H1 (cell line): ENCODE results near the gene DENND4B. TPM values are rescaled to one million over a fixed set of nuclear protein-coding genes. Genes with fewer than 3 reads are reported as not detected.

Experiments
- CTCF ChIA-PET: fragments of 300-600 bp; sonication (Branson Sonifier 250); formaldehyde crosslinking; loops from one replicate; lab custom pipeline; 2021; ENCODE audit not compliant: partially characterized antibody; lab: Charles Lee
- POLR2A ChIA-PET: fragments of 300-600 bp; sonication (Branson Sonifier 250); formaldehyde crosslinking; loops from one replicate; lab custom pipeline; 2021; ENCODE audit warnings: inconsistent platforms; ENCODE audit not compliant: partially characterized antibody; lab: Charles Lee
- DNase-seq, 2 experiments: peaks; one replicate each; pipeline versions ENCODE4 v3.0.0 to v3.0.0-alpha.2; 2010 to 2022; ENCODE audit warnings: low spot score in 2 of 2, low read depth in 1 of 2, mixed read lengths in 1 of 2
- FAIRE-seq: peaks from 2 replicates; lab custom pipeline; 2011; peaks lifted over from hg19 to GRCh38; lab: Jason Lieb, UNC
- H2AFZ ChIP-seq: 2 replicates; pipeline ENCODE4 v1.8.1; 2012; ENCODE audit warnings: low read length, inconsistent platforms
- H2AK5ac ChIP-seq: 2 replicates; pipeline ENCODE4 v1.6.1; 2013; ENCODE audit warnings: low read depth, low read length
- H2BK120ac ChIP-seq: replicated peaks from 2 replicates; pipeline ENCODE3; 2013; ENCODE audit warnings: low read depth, low read length, inconsistent platforms
- H2BK12ac ChIP-seq: 2 replicates; pipeline ENCODE4 v1.6.1; 2013; ENCODE audit warnings: low read depth, low read length
- H2BK15ac ChIP-seq: 2 replicates; pipeline ENCODE4 v1.6.1; 2013; ENCODE audit warnings: low read length
- H2BK20ac ChIP-seq: 2 replicates; pipeline ENCODE4 v1.6.1; 2013; ENCODE audit warnings: low read length
- H2BK5ac ChIP-seq: 2 replicates; pipeline ENCODE4 v1.6.1; 2013; ENCODE audit warnings: low read depth, low read length
- H3K14ac ChIP-seq: 2 replicates; pipeline ENCODE4 v1.6.1; 2013; ENCODE audit warnings: inconsistent platforms; ENCODE audit not compliant: insufficient read length
- H3K18ac ChIP-seq: 2 replicates; pipeline ENCODE4 v1.6.1; 2013; ENCODE audit warnings: low read length; ENCODE audit errors: extremely low read depth
- H3K23ac ChIP-seq: 2 replicates; pipeline ENCODE4 v1.6.1; 2013; ENCODE audit warnings: inconsistent platforms; ENCODE audit not compliant: insufficient read length
- H3K23me2 ChIP-seq: 2 replicates; pipeline ENCODE4 v1.6.1; 2013; ENCODE audit warnings: low read depth, low read length
- H3K27ac ChIP-seq: 2 replicates; pipeline ENCODE4 v1.6.1; 2011; ENCODE audit warnings: low read depth, low read length, inconsistent platforms
- H3K27me3 ChIP-seq, 4 experiments: replicated peaks in 1 of 4; 1 replicate in 1 of 4; 2 replicates in 3 of 4; pipeline versions ENCODE4 v1.6.1 to v1.8.1; 2011 to 2013; ENCODE audit warnings: low read length in 3 of 4, mild to moderate bottlenecking in 3 of 4, inconsistent platforms in 2 of 4, mixed read lengths in 2 of 4, moderate library complexity in 1 of 4; ENCODE audit not compliant: control insufficient read depth in 3 of 4, insufficient read depth in 3 of 4; ENCODE audit errors: extremely low read depth in 1 of 4
- H3K36me3 ChIP-seq, 4 experiments: 2 replicates each; pipeline versions ENCODE4 v1.6.1 to v1.8.1; 2011 to 2013; ENCODE audit warnings: mild to moderate bottlenecking in 4 of 4, low read length in 3 of 4, moderate library complexity in 2 of 4, control low read depth in 1 of 4, inconsistent platforms in 1 of 4; ENCODE audit not compliant: insufficient read depth in 4 of 4, control insufficient read depth in 2 of 4
- H3K4ac ChIP-seq: replicated peaks from 2 replicates; pipeline ENCODE3; 2013; ENCODE audit warnings: low read length, low read depth, mixed read lengths, inconsistent platforms; ENCODE audit not compliant: insufficient read length
- H3K4me1 ChIP-seq, 4 experiments: replicated peaks in 1 of 4; 1 replicate in 1 of 4; 2 replicates in 3 of 4; pipeline versions ENCODE4 v1.6.1 to v1.8.1; 2011 to 2013; ENCODE audit warnings: low read length in 3 of 4, inconsistent platforms in 2 of 4, mixed read lengths in 1 of 4; ENCODE audit not compliant: insufficient read depth in 4 of 4, control insufficient read depth in 3 of 4
- H3K4me2 ChIP-seq, 2 experiments: 2 replicates each; pipeline versions ENCODE4 v1.6.1 to v1.8.1; 2011 to 2013; ENCODE audit warnings: low read depth in 2 of 2, low read length in 2 of 2, control low read depth in 1 of 2, inconsistent platforms in 1 of 2, mild to moderate bottlenecking in 1 of 2; ENCODE audit not compliant: insufficient read depth in 1 of 2
- H3K4me3 ChIP-seq, 4 experiments: fragments of 200-600, 300-600 bp in 1 of 4; sonication (generic), shearing (Covaris generic), sonication (Bioruptor Twin) in 1 of 4; 2 replicates each; pipeline versions ENCODE4 v1.5.1 to v1.8.1; 2011 to 2016; ENCODE audit warnings: low read length in 4 of 4, low read depth in 3 of 4, control low read depth in 2 of 4, inconsistent platforms in 2 of 4, mild to moderate bottlenecking in 2 of 4, mixed read lengths in 1 of 4, moderate library complexity in 1 of 4; ENCODE audit not compliant: insufficient read depth in 2 of 4; ENCODE audit errors: extremely low read depth in 1 of 4
- H3K56ac ChIP-seq: replicated peaks from 2 replicates; pipeline ENCODE3; 2013; ENCODE audit warnings: low read depth, mild to moderate bottlenecking, mixed read lengths, low read length, inconsistent platforms; ENCODE audit not compliant: insufficient read length
- H3K79me1 ChIP-seq: 2 replicates; pipeline ENCODE4 v1.6.1; 2013; ENCODE audit warnings: low read depth, low read length, control low read depth
- H3K79me2 ChIP-seq, 2 experiments: 2 replicates each; pipeline versions ENCODE4 v1.6.1 to v1.8.1; 2012 to 2013; ENCODE audit warnings: low read length in 2 of 2, mild to moderate bottlenecking in 2 of 2, inconsistent platforms in 1 of 2; ENCODE audit not compliant: insufficient read depth in 2 of 2, control insufficient read depth in 1 of 2
- H3K9ac ChIP-seq, 4 experiments: replicated peaks in 1 of 4; 1 replicate in 1 of 4; 2 replicates in 3 of 4; pipeline versions ENCODE4 v1.6.1 to v1.8.1; 2011 to 2013; ENCODE audit warnings: low read depth in 3 of 4, low read length in 3 of 4, control low read depth in 2 of 4, mild to moderate bottlenecking in 2 of 4, moderate library complexity in 2 of 4, inconsistent platforms in 1 of 4; ENCODE audit errors: extremely low read depth in 1 of 4
- H3K9me3 ChIP-seq, 2 experiments: 2 replicates each; pipeline versions ENCODE4 v1.6.1 to v1.8.1; 2012 to 2013; ENCODE audit warnings: mild to moderate bottlenecking in 2 of 2, moderate library complexity in 2 of 2, control low read depth in 1 of 2, inconsistent platforms in 1 of 2, low read depth in 1 of 2, low read length in 1 of 2, mixed read lengths in 1 of 2; ENCODE audit not compliant: insufficient read depth in 2 of 2
- H4K20me1 ChIP-seq, 2 experiments: replicated peaks in 1 of 2; 2 replicates each; pipeline versions ENCODE3 to v1.8.1; 2011 to 2013; ENCODE audit warnings: inconsistent platforms in 2 of 2, low read length in 2 of 2, mild to moderate bottlenecking in 1 of 2; ENCODE audit not compliant: insufficient read depth in 2 of 2, control insufficient read depth in 1 of 2
- H4K5ac ChIP-seq: 2 replicates; pipeline ENCODE4 v1.6.1; 2013; ENCODE audit warnings: low read length, low read depth, mixed read lengths, inconsistent platforms; ENCODE audit not compliant: insufficient read length
- H4K8ac ChIP-seq: 2 replicates; pipeline ENCODE4 v1.8.0; 2013; ENCODE audit warnings: mild to moderate bottlenecking, moderate library complexity, low read length, inconsistent platforms; ENCODE audit not compliant: insufficient read depth; ENCODE audit errors: extremely low read depth
- H4K91ac ChIP-seq: replicated peaks from 2 replicates; pipeline ENCODE3; 2013; ENCODE audit warnings: low read length, mixed read lengths, inconsistent platforms; ENCODE audit not compliant: insufficient read length
- BRCA1 ChIP-seq: IDR thresholded peaks from 2 replicates; pipeline ENCODE4 v1.6.1; 2012; ENCODE audit warnings: low read depth, low read length, improper control_type of control experiment
- CREB1 ChIP-seq: IDR thresholded peaks from 2 replicates; pipeline ENCODE4 v1.6.1; 2012; ENCODE audit warnings: inconsistent platforms
- E2F6 ChIP-seq: IDR thresholded peaks from 2 replicates; pipeline ENCODE4 v1.6.1; 2012; ENCODE audit warnings: inconsistent platforms
- GABPA ChIP-seq: IDR thresholded peaks from 2 replicates; pipeline ENCODE4 v1.6.1; 2011; ENCODE audit warnings: mild to moderate bottlenecking, low read length, moderate library complexity, borderline replicate concordance; ENCODE audit not compliant: insufficient read depth
- RNF2 ChIP-seq: fragments of 200-900, 300-1000 bp; sonication (generic); IDR thresholded peaks from 2 replicates; pipeline ENCODE4 v1.7.1; 2016; ENCODE audit warnings: borderline replicate concordance, low read depth, mild to moderate bottlenecking, antibody characterized with exemption, low read length; ENCODE audit not compliant: poor library complexity, severe bottlenecking; ENCODE audit errors: missing control alignments
- SIX5 ChIP-seq: IDR thresholded peaks from 2 replicates; pipeline ENCODE4 v1.6.1; 2011; ENCODE audit warnings: mild to moderate bottlenecking, low read depth, low read length
- WGBS, 2 experiments: shearing (Covaris generic) in 1 of 2; methylation state at CpG; one replicate each; pipeline versions ENCODE4 v1.1.6 to v1.1.7; 2013 to 2015; ENCODE audit warnings: low lambda C conversion rate in 2 of 2, mixed read lengths in 2 of 2, inconsistent platforms in 1 of 2, low coverage in 1 of 2, missing lambda C conversion rate in 1 of 2; ENCODE audit not compliant: insufficient replicate concordance in 2 of 2, insufficient coverage in 1 of 2, insufficient read length in 1 of 2; ENCODE audit errors: extremely low coverage in 1 of 2, missing lambda C conversion rate in 1 of 2; 5-methylcytosine and 5-hydroxymethylcytosine counted together
- polyA plus RNA-seq, 7 experiments: library from polyadenylated mRNA; depleted of rRNA in 3 of 7; stranded (reverse) in 5 of 7; unstranded in 2 of 7; fragments of >200 nt in 5 of 7; fragments of 200-250 nt in 2 of 7; gene quantifications; 1 replicate in 5 of 7; 2 replicates in 1 of 7; 4 replicates in 1 of 7; pipeline versions ENCODE4 v1.2.1 to v1.2.3, GENCODE V29; 2011 to 2013; ENCODE audit warnings: missing spikeins in 2 of 7, mixed read lengths in 2 of 7
- total RNA-seq: library from RNA; stranded (reverse); fragmentation: NEBNext Ultra II Directional; extraction: Animal tissue kit (Norgen Biotek cat#: 25700); gene quantifications from 2 replicates; pipeline ENCODE4 v1.2.1, GENCODE V29; 2021
- TF ChIP-seq, protein P1 (sequence below): IDR thresholded peaks from 2 replicates; pipeline ENCODE4 v1.6.1; 2012; ENCODE audit warnings: inconsistent platforms

The DENND4B gene
- total and polyA plus RNA-seq, 2 of the 8 experiments (the other 6 are each of a cell fraction or from before 2014, with no cell fraction given) = 45.6 to 61.1 TPM

GRCh38 chr1:153953859-153954365 lies 7.4 kb upstream of the DENND4B start:
- Histone ChIP-seq H3K27me3 (no peaks in the 10 kb centered on the region), H2BK12ac (no peak overlapping the region), H2BK120ac (no peak overlapping the region), H2BK5ac (no peak overlapping the region), H3K56ac (no peak overlapping the region), H3K23ac (no peak overlapping the region), H3K36me3 (peaks cover 7 to 24% (median 20%) of the 10 kb centered on the region in 4 experiments), H3K79me1 (peaks cover 24% of the 10 kb centered on the region), H2AK5ac (no peak overlapping the region), H4K8ac (no peak overlapping the region), H2BK20ac (no peak overlapping the region), H3K79me2 (peaks cover 21 to 46% of the 10 kb centered on the region in 2 experiments), H3K23me2 (peaks cover 10% of the 10 kb centered on the region), H2BK15ac (no peak overlapping the region), H3K9me3 (no peaks in the 10 kb centered on the region), H4K20me1 (peaks cover 8 to 16% of the 10 kb centered on the region in 2 experiments), H3K4ac (no peak overlapping the region), H3K18ac (no peak overlapping the region), H4K5ac (no peak overlapping the region), H3K27ac (no peak overlapping the region), H3K4me3 (no peak overlapping the region), H3K4me2 (no peak overlapping the region), H3K4me1 (peaks cover 0 to 8% (median 2%) of the 10 kb centered on the region in 4 experiments; a peak in 4 of 7 replicates), H3K14ac (no peak overlapping the region), H4K91ac (no peak overlapping the region), H3K9ac (no peak overlapping the region), H2AFZ (no peak overlapping the region)
- ChIA-PET CTCF (interaction anchor here (0.6 to 6.4 kb wide), 6 partner anchors 9 to 133 kb away, joined by 3 to 31 read pairs (median 4); partner anchors contain the start of genes DENND4B, JTB, RAB13 and SLC39A1), POLR2A (interaction anchor here (1.0 to 8.8 kb wide), 8 partner anchors 8 to 39 kb away, joined by 3 to 156 read pairs (median 7); partner anchors contain the start of genes CREB3L4, DENND4B, JTB and RAB13)
- DNase-seq (no peak), FAIRE-seq (no peak)
- WGBS, 2 experiments = 88% methylated on average over 4 of the region's 4 CpGs; no CpG with 5 or more reads in 1 of the 2 experiments
- TF ChIP-seq SIX5 (no peak), BRCA1 (no peak), GABPA (no peak), E2F6 (no peak), RNF2 (no peak), CREB1 (no peak)
- TF ChIP-seq, protein P1, sequence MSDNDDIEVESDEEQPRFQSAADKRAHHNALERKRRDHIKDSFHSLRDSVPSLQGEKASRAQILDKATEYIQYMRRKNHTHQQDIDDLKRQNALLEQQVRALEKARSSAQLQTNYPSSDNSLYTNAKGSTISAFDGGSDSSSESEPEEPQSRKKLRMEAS = no peak
